MG63 (cell line): Measurements from ENCODE around the gene NRDC. TPM values are rescaled to one million over a fixed set of nuclear protein-coding genes. Genes with fewer than 3 reads are reported as not detected.
"Not testable (repeated sequence)": the region's sequence is repeated elsewhere in the genome, so short reads cannot be mapped to it uniquely, and the experiment has no call there.

Experiments
- DNase-seq: peaks from one replicate; pipeline ENCODE4 v3.0.0-alpha.2; 2020
- H3K27me3 ChIP-seq: fragments of 250-450 bp; sonication (Bioruptor Pico); 2 replicates; pipeline ENCODE4 v1.5.1; 2020; ENCODE audit warnings: mild to moderate bottlenecking, moderate library complexity
- H3K36me3 ChIP-seq: fragments of 250-450 bp; sonication (Bioruptor Pico); 2 replicates; pipeline ENCODE4 v1.5.1; 2020; ENCODE audit warnings: mild to moderate bottlenecking, moderate library complexity
- H3K4me3 ChIP-seq: fragments of 250-450 bp; sonication (Bioruptor Pico); 2 replicates; pipeline ENCODE4 v1.5.1; 2020; ENCODE audit warnings: mild to moderate bottlenecking, moderate library complexity
- H3K9me3 ChIP-seq: fragments of 250-450 bp; sonication (Bioruptor Pico); 2 replicates; pipeline ENCODE4 v1.5.1; 2020; ENCODE audit warnings: mild to moderate bottlenecking, moderate library complexity
- total RNA-seq: library from RNA; depleted of rRNA; stranded (reverse); fragments of >200 nt; shearing (Covaris generic); gene quantifications from 2 replicates; pipeline ENCODE4 v1.2.3, GENCODE V29; 2014; ENCODE audit warnings: low replicate concordance

Gene NRDC
- total RNA-seq, 1 experiment from 2014 or later: 85.9 TPM

GRCh38 chr1:51819021-51819420 lies 59.5 kb downstream of the NRDC start:
- not testable (repeated sequence) for H3K9me3 ChIP-seq, H3K4me3 ChIP-seq, H3K27me3 ChIP-seq, DNase-seq
- H3K36me3 ChIP-seq: peaks cover 35% of the 10 kb centered on the region

GRCh38 chr1:51818487-51818886 lies 60.0 kb downstream of the NRDC start:
- Histone ChIP-seq H3K36me3 (peaks cover 40% of the 10 kb centered on the region), H3K27me3 (no peaks in the 10 kb centered on the region), H3K9me3 (no peaks in the 10 kb centered on the region), H3K4me3 (no peak overlapping the region)
- no peak for DNase-seq

GRCh38 chr1:51814513-51814912 lies 64.0 kb downstream of the NRDC start:
- Histone ChIP-seq H3K27me3 (no peaks in the 10 kb centered on the region), H3K9me3 (no peaks in the 10 kb centered on the region), H3K4me3 (no peak overlapping the region), H3K36me3 (peaks cover 37% of the 10 kb centered on the region)
- DNase-seq: no peak

DNA sequence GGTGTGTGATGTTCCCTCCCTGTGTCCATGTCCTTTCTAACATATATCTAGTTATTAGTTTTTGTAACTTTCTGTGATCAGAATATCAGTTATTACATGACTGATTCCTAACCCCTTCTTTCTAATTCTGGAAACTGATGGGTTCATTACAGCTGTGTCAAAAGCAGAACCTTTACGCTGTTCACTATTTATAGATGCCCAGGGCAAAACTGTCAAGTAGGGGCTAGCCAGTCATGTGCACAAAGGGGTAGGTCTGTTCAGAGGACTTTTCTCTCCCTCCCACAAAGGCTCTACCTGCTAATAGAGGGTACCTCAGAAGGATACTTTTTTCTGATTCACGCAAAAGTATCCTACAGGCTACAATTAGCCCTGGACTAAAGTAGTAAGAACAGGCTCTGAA lies 79.2 kb downstream of the NRDC start:
- no peak overlapping the region for H3K4me3 ChIP-seq
- H3K36me3 ChIP-seq: peaks cover 48% of the 10 kb centered on the region
- no peaks in the 10 kb centered on the region for H3K27me3 ChIP-seq
- DNase-seq: no peak
- H3K9me3 ChIP-seq: no peaks in the 10 kb centered on the region

- Histone ChIP-seq H3K4me3 (no peak overlapping the region), H3K36me3 (peaks cover 58% of the 10 kb centered on the region), H3K27me3 (no peaks in the 10 kb centered on the region), H3K9me3 (no peaks in the 10 kb centered on the region)
- DNase-seq: no peak
Measured at GRCh38 chr1:51794868-51795267, 83.7 kb downstream of the NRDC start.

GRCh38 chr1:51794260-51794659 lies 84.3 kb downstream of the NRDC start:
- no peaks in the 10 kb centered on the region for H3K9me3 ChIP-seq
- peaks cover 64% of the 10 kb centered on the region for H3K36me3 ChIP-seq
- no peak overlapping the region for H3K4me3 ChIP-seq
- no peak for DNase-seq
- no peaks in the 10 kb centered on the region for H3K27me3 ChIP-seq

DNA sequence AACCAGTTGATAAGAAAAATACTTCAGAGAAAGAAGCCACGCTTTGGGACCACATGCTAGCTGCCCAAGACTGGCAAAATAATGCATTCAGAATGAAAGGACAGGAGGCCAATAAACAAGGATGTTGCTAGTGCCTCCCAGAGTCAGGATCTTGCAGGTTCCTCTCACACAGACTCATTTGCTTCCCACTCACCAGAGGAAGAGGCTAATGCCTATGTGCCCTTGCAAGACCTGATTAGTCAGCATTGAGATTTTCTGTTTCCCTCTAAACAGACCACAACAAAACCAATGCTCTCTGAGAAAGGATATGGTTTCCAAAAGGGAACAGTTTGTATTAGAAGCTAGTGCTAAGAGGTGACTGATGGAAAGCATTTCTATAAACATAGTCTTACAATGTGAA lies 85.7 kb downstream of the NRDC start:
- Histone ChIP-seq H3K27me3 (no peaks in the 10 kb centered on the region), H3K4me3 (no peak overlapping the region), H3K9me3 (no peaks in the 10 kb centered on the region), H3K36me3 (peaks cover 67% of the 10 kb centered on the region)
- DNase-seq: no peak

DNA sequence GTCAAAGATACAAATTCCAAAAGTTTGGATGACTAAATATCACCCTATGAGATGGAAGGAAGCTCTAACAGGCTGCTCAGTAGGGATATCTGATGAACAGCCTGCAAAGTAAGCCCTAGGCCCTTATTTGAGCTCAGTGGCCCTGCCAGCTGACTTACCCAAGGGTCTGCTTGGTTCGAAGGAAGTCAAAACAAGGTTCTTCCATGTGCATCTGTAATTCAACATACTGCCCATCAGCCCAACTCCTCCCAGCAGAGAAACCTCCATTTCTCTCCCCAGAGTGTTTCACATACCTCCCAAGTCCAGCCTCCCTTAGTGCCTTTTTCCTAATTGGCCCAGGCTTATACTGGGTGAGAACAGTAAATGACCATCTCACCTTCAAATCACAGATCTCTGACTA lies 86.6 kb downstream of the NRDC start:
- Histone ChIP-seq H3K9me3 (no peaks in the 10 kb centered on the region), H3K27me3 (no peaks in the 10 kb centered on the region), H3K36me3 (peaks cover 66% of the 10 kb centered on the region), H3K4me3 (no peak overlapping the region)
- no peak for DNase-seq

DNA sequence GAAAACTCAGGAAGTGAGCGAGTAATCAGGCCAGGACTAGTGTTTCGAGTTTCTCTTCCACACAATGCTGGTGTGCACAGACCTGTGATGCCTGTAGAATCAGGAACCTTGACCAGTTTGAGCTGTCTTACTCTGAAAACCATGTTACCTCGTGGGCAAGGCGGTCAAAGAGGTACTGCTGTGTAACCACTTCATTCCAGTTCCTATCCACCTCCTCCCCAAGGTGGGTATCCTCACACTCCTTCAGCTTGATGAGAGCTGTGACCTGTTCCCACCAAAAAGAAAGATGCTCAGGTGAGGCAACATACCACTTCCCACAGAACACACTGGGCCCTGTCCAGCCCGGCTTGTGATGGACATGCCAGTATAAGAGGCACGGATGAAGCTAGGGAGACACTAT lies 88.1 kb downstream of the NRDC start:
- H3K4me3 ChIP-seq: no peak overlapping the region
- H3K27me3 ChIP-seq: no peaks in the 10 kb centered on the region
- no peak for DNase-seq
- H3K36me3 ChIP-seq: peaks cover 70% of the 10 kb centered on the region
- H3K9me3 ChIP-seq: no peaks in the 10 kb centered on the region

DNA sequence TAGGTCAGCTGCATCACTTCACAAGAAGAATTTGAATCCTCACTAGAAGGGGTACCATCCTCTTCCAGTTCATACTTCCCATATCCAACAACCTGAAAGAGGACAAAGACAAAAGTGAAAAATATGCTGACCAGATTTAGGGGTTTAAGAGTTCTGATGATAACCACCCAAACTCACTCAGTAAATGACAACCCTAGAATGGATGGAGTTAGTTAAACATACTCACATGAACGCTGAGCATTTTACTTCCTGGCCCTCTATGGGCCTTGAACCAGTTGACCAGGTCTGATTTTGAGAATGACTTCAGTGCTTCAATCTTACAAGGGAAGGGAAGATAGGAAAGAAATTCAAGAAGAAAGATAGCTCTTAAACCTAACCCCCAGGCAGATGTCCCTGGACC lies 89.2 kb downstream of the NRDC start:
- Histone ChIP-seq H3K36me3 (peaks cover 72% of the 10 kb centered on the region), H3K4me3 (no peak overlapping the region), H3K27me3 (no peaks in the 10 kb centered on the region), H3K9me3 (no peaks in the 10 kb centered on the region)
- no peak for DNase-seq

- no peak for DNase-seq
- peaks cover 68% of the 10 kb centered on the region for H3K36me3 ChIP-seq
Measured at GRCh38 chr1:51788938-51789337, 89.6 kb downstream of the NRDC start.

DNA sequence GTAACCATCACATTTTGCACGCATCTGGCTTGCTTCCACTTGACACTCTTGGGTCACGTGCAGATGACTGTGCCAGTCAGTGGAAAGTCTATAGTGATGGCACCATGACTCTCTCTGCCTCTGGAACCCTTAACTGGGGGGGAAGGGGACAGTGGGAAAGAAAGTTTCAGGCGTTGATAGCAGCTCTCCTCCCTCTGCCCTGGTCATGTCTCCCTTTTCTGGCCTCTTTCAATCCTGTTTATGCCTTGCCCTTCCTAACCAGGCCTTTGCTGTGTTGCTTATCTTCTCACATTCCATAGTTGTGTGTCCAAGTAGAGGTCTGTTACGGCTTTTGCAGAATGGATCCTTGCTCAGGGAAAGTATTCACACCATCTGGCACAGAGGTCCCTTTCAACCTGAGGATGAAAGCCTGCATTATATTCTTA lies 93.5 kb downstream of the NRDC start:
- Histone ChIP-seq H3K9me3 (no peaks in the 10 kb centered on the region), H3K36me3 (peaks cover 35% of the 10 kb centered on the region), H3K27me3 (no peaks in the 10 kb centered on the region), H3K4me3 (no peak overlapping the region)
- DNase-seq: no peak

More at GRCh38 chr1:51788938-51789337, 89.6 kb downstream of the NRDC start:
- H3K9me3 ChIP-seq: no peaks in the 10 kb centered on the region
- no peaks in the 10 kb centered on the region for H3K27me3 ChIP-seq
- H3K4me3 ChIP-seq: no peak overlapping the region

- H3K36me3 ChIP-seq: peaks cover 9% of the 10 kb centered on the region
Measured at GRCh38 chr1:51780927-51781326, 97.6 kb downstream of the NRDC start.

GRCh38 chr1:51776408-51776807 lies 102.1 kb downstream of the NRDC start:
- H3K36me3 ChIP-seq: peaks cover 10% of the 10 kb centered on the region
- DNase-seq: no peak
- no peak overlapping the region for H3K4me3 ChIP-seq
- no peaks in the 10 kb centered on the region for H3K27me3 ChIP-seq
- no peaks in the 10 kb centered on the region for H3K9me3 ChIP-seq

More at GRCh38 chr1:51780927-51781326, 97.6 kb downstream of the NRDC start:
- no peak for DNase-seq
- H3K9me3 ChIP-seq: no peaks in the 10 kb centered on the region
- no peak overlapping the region for H3K4me3 ChIP-seq
- no peaks in the 10 kb centered on the region for H3K27me3 ChIP-seq

- Histone ChIP-seq H3K36me3 (peaks cover 5% of the 10 kb centered on the region), H3K9me3 (no peaks in the 10 kb centered on the region), H3K4me3 (no peak overlapping the region), H3K27me3 (no peaks in the 10 kb centered on the region)
- peak; percentile 6 for DNase-seq
Measured at GRCh38 chr1:51768971-51769588, 109.4 kb downstream of the NRDC start.

- DNase-seq: no peak
- H3K36me3 ChIP-seq: no peaks in the 10 kb centered on the region
Measured at GRCh38 chr1:51761351-51761750, 117.2 kb downstream of the NRDC start.

GRCh38 chr1:51760872-51761271 lies 117.7 kb downstream of the NRDC start:
- H3K4me3 ChIP-seq: no peak overlapping the region
- DNase-seq: no peak
- no peaks in the 10 kb centered on the region for H3K36me3 ChIP-seq
- no peaks in the 10 kb centered on the region for H3K9me3 ChIP-seq
- H3K27me3 ChIP-seq: no peaks in the 10 kb centered on the region

More at GRCh38 chr1:51761351-51761750, 117.2 kb downstream of the NRDC start:
- no peaks in the 10 kb centered on the region for H3K27me3 ChIP-seq
- no peaks in the 10 kb centered on the region for H3K9me3 ChIP-seq
- no peak overlapping the region for H3K4me3 ChIP-seq

DNA sequence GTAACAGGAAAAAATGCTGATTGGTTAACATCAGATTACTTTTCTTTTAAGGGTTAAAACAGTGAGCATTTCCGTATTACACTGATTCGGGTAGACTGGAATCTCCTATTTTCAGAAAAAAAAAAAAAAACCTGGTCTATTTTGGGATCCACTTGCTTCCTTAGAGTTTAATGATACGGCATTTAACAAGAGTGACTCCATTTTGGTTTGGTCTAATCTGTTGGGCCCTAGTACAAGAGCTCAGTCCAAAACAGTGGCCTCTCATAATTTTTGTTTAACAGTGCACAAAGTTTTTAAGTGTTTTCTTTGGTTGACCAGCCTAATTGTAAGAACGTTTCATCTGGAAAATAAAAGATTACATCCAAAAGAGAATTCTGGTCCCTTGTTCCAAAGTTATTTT lies 120.2 kb downstream of the NRDC start:
- Histone ChIP-seq H3K4me3 (no peak overlapping the region), H3K9me3 (no peaks in the 10 kb centered on the region), H3K27me3 (no peaks in the 10 kb centered on the region), H3K36me3 (no peaks in the 10 kb centered on the region)
- DNase-seq: no peak
